Transverse colon (tissue), 4 donors: Measurements from ENCODE around the gene UMODL1.

Experiments used
- CTCF ChIP-seq, 5 experiments: fragments of 200-600 bp in 3 of 5; fragments of 450-650 bp in 2 of 5; sonication (generic) in 3 of 5; IDR thresholded peaks; 1 replicate in 2 of 5; 2 replicates in 3 of 5; pipeline ENCODE4 v1.5.1; 2016 to 2017; ENCODE audit warnings: antibody characterized with exemption in 5 of 5, inconsistent platforms in 3 of 5, mild to moderate bottlenecking in 2 of 5, moderate library complexity in 1 of 5
- EP300 ChIP-seq: sonication (generic); formaldehyde crosslinking; IDR thresholded peaks from one replicate; pipeline ENCODE4 v1.6.1; 2017; ENCODE audit warnings: antibody characterized with exemption, low read depth
- POLR2A ChIP-seq: fragments of 450-650 bp; IDR thresholded peaks from one replicate; pipeline ENCODE4 v1.6.1; 2016; ENCODE audit warnings: antibody characterized with exemption, mild to moderate bottlenecking, moderate library complexity
- POLR2AphosphoS5 ChIP-seq, 3 donors: sonication (generic); formaldehyde crosslinking; IDR thresholded peaks; one replicate each; pipeline ENCODE4 v1.6.1; 2016; ENCODE audit warnings: antibody characterized with exemption in 3 of 3

GRCh38 chr21:42111811-42112210 is 40.7 kb downstream of the UMODL1 start:
- TF ChIP-seq POLR2A (no peak), CTCF (IDR thresholded peaks at IDR 0.05) (no peak), POLR2AphosphoS5 (IDR thresholded peaks at IDR 0.05) (no peak), EP300 (no peak)
